Trophoblast cell (in vitro differentiated cells and primary cell): Measurements from ENCODE around the gene ACY1.

Experiments
- DNase-seq, 2 donors: peaks; one replicate each; pipeline ENCODE4 v3.0.0-alpha.2; 2016
- H2AFZ ChIP-seq: 2 replicates; pipeline ENCODE4 v1.6.1; 2013; ENCODE audit warnings: low read length, moderate library complexity, mild to moderate bottlenecking; ENCODE audit not compliant: insufficient read depth, poor library complexity
- H2AK5ac ChIP-seq: 2 replicates; pipeline ENCODE4 v1.6.1; 2013; ENCODE audit warnings: mild to moderate bottlenecking, low read length
- H2BK120ac ChIP-seq: 2 replicates; pipeline ENCODE4 v1.6.1; 2013; ENCODE audit warnings: low read length, mild to moderate bottlenecking, moderate library complexity; ENCODE audit not compliant: insufficient read depth, poor library complexity
- H2BK12ac ChIP-seq: 2 replicates; pipeline ENCODE4 v1.6.1; 2013; ENCODE audit warnings: mild to moderate bottlenecking, low read length, moderate library complexity
- H2BK5ac ChIP-seq: 2 replicates; pipeline ENCODE4 v1.6.1; 2013; ENCODE audit warnings: low read length, low read depth, moderate library complexity, mild to moderate bottlenecking; ENCODE audit not compliant: poor library complexity
- H3K14ac ChIP-seq: 2 replicates; pipeline ENCODE4 v1.6.1; 2013; ENCODE audit warnings: mild to moderate bottlenecking, low read length
- H3K18ac ChIP-seq: 2 replicates; pipeline ENCODE4 v1.6.1; 2013; ENCODE audit warnings: mild to moderate bottlenecking, low read length
- H3K23ac ChIP-seq: 2 replicates; pipeline ENCODE4 v1.6.1; 2013; ENCODE audit warnings: low read length
- H3K27ac ChIP-seq: 2 replicates; pipeline ENCODE4 v1.5.1; 2013; ENCODE audit warnings: low read depth, mild to moderate bottlenecking, inconsistent platforms, low read length, moderate library complexity
- H3K27me3 ChIP-seq: 2 replicates; pipeline ENCODE4 v1.6.1; 2013; ENCODE audit warnings: inconsistent platforms, mild to moderate bottlenecking, low read length, moderate library complexity; ENCODE audit not compliant: insufficient read depth
- H3K36me3 ChIP-seq, 2 experiments: 1 replicate in 1 of 2; 2 replicates in 1 of 2; pipeline ENCODE4 v1.6.1; 2013; ENCODE audit warnings: low read length in 2 of 2, mild to moderate bottlenecking in 2 of 2, moderate library complexity in 1 of 2; ENCODE audit not compliant: insufficient read depth in 2 of 2, control insufficient read depth in 1 of 2
- H3K4ac ChIP-seq: 2 replicates; pipeline ENCODE4 v1.6.1; 2013; ENCODE audit warnings: low read depth, mild to moderate bottlenecking, low read length, moderate library complexity
- H3K4me1 ChIP-seq, 2 experiments: 1 replicate in 1 of 2; 2 replicates in 1 of 2; pipeline ENCODE4 v1.6.1; 2013; ENCODE audit warnings: low read length in 2 of 2, mild to moderate bottlenecking in 2 of 2, moderate library complexity in 1 of 2; ENCODE audit not compliant: insufficient read depth in 2 of 2, control insufficient read depth in 1 of 2
- H3K4me2 ChIP-seq: 2 replicates; pipeline ENCODE4 v1.6.1; 2013; ENCODE audit warnings: inconsistent platforms, mild to moderate bottlenecking, low read length, moderate library complexity
- H3K4me3 ChIP-seq: 2 replicates; pipeline ENCODE4 v1.5.1; 2013; ENCODE audit warnings: mild to moderate bottlenecking, low read depth, low read length, inconsistent platforms
- H3K79me1 ChIP-seq: one replicate; pipeline ENCODE4 v1.6.1; 2013; ENCODE audit warnings: low read length
- H3K79me2 ChIP-seq: 2 replicates; pipeline ENCODE4 v1.6.1; 2013; ENCODE audit warnings: low read length, mild to moderate bottlenecking; ENCODE audit not compliant: control insufficient read depth, insufficient read depth, poor library complexity
- H3K9ac ChIP-seq: 2 replicates; pipeline ENCODE4 v1.6.1; 2013; ENCODE audit warnings: mild to moderate bottlenecking, low read length
- H3K9me3 ChIP-seq: 2 replicates; pipeline ENCODE4 v1.6.1; 2013; ENCODE audit warnings: low read depth, mild to moderate bottlenecking, control low read depth, inconsistent platforms, low read length; ENCODE audit not compliant: insufficient read depth
- H4K12ac ChIP-seq: 2 replicates; pipeline ENCODE4 v1.6.1; 2013; ENCODE audit warnings: low read depth, mild to moderate bottlenecking, low read length, moderate library complexity
- H4K8ac ChIP-seq: 2 replicates; pipeline ENCODE4 v1.6.1; 2013; ENCODE audit warnings: low read depth, mild to moderate bottlenecking, low read length, moderate library complexity
- H4K91ac ChIP-seq: one replicate; pipeline ENCODE4 v1.6.1; 2013; ENCODE audit warnings: low read depth, mild to moderate bottlenecking, low read length, moderate library complexity
- WGBS: extraction: QIAGEN DNeasy Blood & Tissue Kit; methylation state at CpG from one replicate; pipeline ENCODE4 v1.1.7; 2013; ENCODE audit warnings: missing lambda C conversion rate; ENCODE audit not compliant: insufficient read length, insufficient coverage; ENCODE audit errors: extremely low coverage; 5-methylcytosine and 5-hydroxymethylcytosine counted together

The ACY1 gene

GRCh38 chr3:51942603-51943450, 40.5 kb upstream of the ACY1 start:
- H3K18ac ChIP-seq, result peak overlapping the region; percentile 36
- peak overlapping the region; percentile 22 for H3K4ac ChIP-seq
- H2AK5ac ChIP-seq, result no peak overlapping the region
- WGBS, result no CpG with 5 or more reads among the region's 17 CpGs
- peak overlapping the region; percentile 90 for H4K8ac ChIP-seq
- H3K4me2 ChIP-seq, result peak overlapping the region; percentile 65
- peaks cover 4% of the 10 kb centered on the region for H3K79me2 ChIP-seq
- H4K12ac ChIP-seq, result peak overlapping the region; percentile 55
- peak overlapping the region; percentile 64 for H4K91ac ChIP-seq
- H3K4me3 ChIP-seq, result peak overlapping the region; percentile 60
- H2BK5ac ChIP-seq, result no peak overlapping the region
- H3K9me3 ChIP-seq, result no peaks in the 10 kb centered on the region
- H2BK120ac ChIP-seq, result peak overlapping the region; percentile 36
- no peak overlapping the region for H3K23ac ChIP-seq
- peaks cover 5% of the 10 kb centered on the region for H3K79me1 ChIP-seq
- peak overlapping the region; percentile 21 for H3K9ac ChIP-seq
- H3K27me3 ChIP-seq, result no peaks in the 10 kb centered on the region
- peak overlapping the region; percentile 80 for H3K14ac ChIP-seq
- H3K4me1 ChIP-seq, result peaks cover 12 to 14% of the 10 kb centered on the region in 2 experiments
- H3K36me3 ChIP-seq, result peaks cover 5 to 6% of the 10 kb centered on the region in 2 experiments
- peak in 1 of 2 donors; percentile 12 for DNase-seq
- H2AFZ ChIP-seq, result peak overlapping the region; percentile 92
- no peak overlapping the region for H3K27ac ChIP-seq
- no peak overlapping the region for H2BK12ac ChIP-seq

- H3K4me3 ChIP-seq, result no peak overlapping the region
- no peak overlapping the region for H3K23ac ChIP-seq
- H2AK5ac ChIP-seq, result no peak overlapping the region
- no peak overlapping the region for H3K4ac ChIP-seq
- H2AFZ ChIP-seq, result no peak overlapping the region
- no peak overlapping the region for H4K91ac ChIP-seq
- H4K8ac ChIP-seq, result no peak overlapping the region
- no peak overlapping the region for H2BK120ac ChIP-seq
- H3K79me2 ChIP-seq, result peaks cover 4% of the 10 kb centered on the region
- no peak for DNase-seq
- no peak overlapping the region for H3K27ac ChIP-seq
- H2BK5ac ChIP-seq, result no peak overlapping the region
- H2BK12ac ChIP-seq, result no peak overlapping the region
- H3K4me2 ChIP-seq, result no peak overlapping the region
- WGBS, result no CpG with 5 or more reads among the region's 21 CpGs
- H3K36me3 ChIP-seq, result peaks cover 1 to 2% of the 10 kb centered on the region in 2 experiments
- H4K12ac ChIP-seq, result no peak overlapping the region
- peaks cover 12 to 14% of the 10 kb centered on the region in 2 experiments for H3K4me1 ChIP-seq
- H3K9me3 ChIP-seq, result no peaks in the 10 kb centered on the region
- no peak overlapping the region for H3K14ac ChIP-seq
- no peak overlapping the region for H3K18ac ChIP-seq
- no peak overlapping the region for H3K9ac ChIP-seq
- H3K79me1 ChIP-seq, result peaks cover 5% of the 10 kb centered on the region
- no peaks in the 10 kb centered on the region for H3K27me3 ChIP-seq
Observed at GRCh38 chr3:51943451-51944391, 39.6 kb upstream of the ACY1 start.

GRCh38 chr3:51944451-51945021, 38.8 kb upstream of the ACY1 start:
- Histone ChIP-seq H3K4me2 (no peak overlapping the region), H4K91ac (no peak overlapping the region), H4K12ac (no peak overlapping the region), H3K79me2 (peaks cover 4% of the 10 kb centered on the region), H2BK5ac (no peak overlapping the region), H3K4me1 (peaks cover 12 to 14% of the 10 kb centered on the region in 2 experiments), H2BK12ac (no peak overlapping the region), H3K9ac (no peak overlapping the region), H3K4me3 (no peak overlapping the region), H3K4ac (no peak overlapping the region), H3K27ac (no peak overlapping the region), H4K8ac (no peak overlapping the region), H3K36me3 (no peaks in the 10 kb centered on the region), H3K9me3 (no peaks in the 10 kb centered on the region), H3K23ac (no peak overlapping the region), H2BK120ac (no peak overlapping the region), H3K14ac (no peak overlapping the region), H3K27me3 (no peaks in the 10 kb centered on the region), H2AK5ac (no peak overlapping the region), H3K18ac (no peak overlapping the region), H3K79me1 (peaks cover 5% of the 10 kb centered on the region), H2AFZ (no peak overlapping the region)
- no CpG with 5 or more reads among the region's 11 CpGs for WGBS
- DNase-seq, result no peak
